SK-N-DZ (cell line): ENCODE data around the gene GOLGA8R.

Experiments
- small RNA-seq, 2 experiments: library from RNA; depleted of rRNA; stranded (forward); fragments of <200 nt; gene quantifications; one replicate each; pipeline ENCODE3, GENCODE V24; 2014

GOLGA8R gene

Small RNA genes within 50 kb of the gene (small RNA-seq; reads per million reads assigned to genes)
- gene AC019322.2: 0 reads per million in 2 experiments
- 0 reads per million in 2 experiments for gene RF00019
- 0 to 0.76 reads per million in 2 experiments for gene RF00096
- gene RN7SL196P: 0 reads per million in 2 experiments
